Body of pancreas (tissue), 4 donors: Measurements from ENCODE around the gene SLC26A2. TPM values are rescaled to one million over a fixed set of nuclear protein-coding genes. Genes with fewer than 3 reads are reported as not detected.

Source experiments
- ATAC-seq: fragments of 150-250 bp; one replicate; pipeline ENCODE4 v1.9.1; 2016
- DNase-seq, 4 donors: peaks; one replicate each; pipeline ENCODE4 v3.0.0-alpha.2; 2019
- H3K27ac ChIP-seq, 4 donors: fragments of 200-600 bp; sonication (generic); 1 replicate in 3 of 4; 2 replicates in 1 of 4; pipeline versions ENCODE4 v1.5.1 to v1.6.1; 2016 to 2019; ENCODE audit warnings: mild to moderate bottlenecking in 1 of 4, mixed read lengths in 1 of 4, moderate library complexity in 1 of 4
- H3K27me3 ChIP-seq, 2 donors: fragments of 200-600 bp; sonication (generic); one replicate each; pipeline ENCODE4 v1.6.0; 2016; ENCODE audit warnings: mild to moderate bottlenecking in 1 of 2
- H3K36me3 ChIP-seq, 2 donors: fragments of 200-600 bp; sonication (generic); replicated peaks in 1 of 2; 2 replicates each; pipeline ENCODE4 v1.5.1; 2016; ENCODE audit warnings: low read depth in 2 of 2; ENCODE audit not compliant: insufficient read depth in 1 of 2
- H3K4me1 ChIP-seq: fragments of 200-600 bp; sonication (generic); one replicate; pipeline ENCODE4 v1.6.0; 2016
- H3K4me3 ChIP-seq, 2 donors: fragments of 200-600 bp; sonication (generic); 1 replicate in 1 of 2; 2 replicates in 1 of 2; pipeline ENCODE4 v1.5.1; 2016 to 2019
- H3K9me3 ChIP-seq, 3 donors: fragments of 200-600 bp; sonication (generic); 1 replicate in 2 of 3; 2 replicates in 1 of 3; pipeline ENCODE4 v1.5.1; 2016
- POLR2A ChIP-seq, 3 donors: fragments of 450-650 bp; IDR thresholded peaks; one replicate each; pipeline ENCODE4 v1.6.1; 2016; ENCODE audit warnings: antibody characterized with exemption in 3 of 3, mild to moderate bottlenecking in 2 of 3
- WGBS, 2 donors: methylation state at CpG; one replicate each; pipeline ENCODE4 v1.1.5; 2017; 5-methylcytosine and 5-hydroxymethylcytosine counted together
- intact Hi-C: fragments of 100-400 bp; cut with DNase I; formaldehyde crosslinking; loops from one replicate; pipeline ENCODE4 v1.15.1; 2023
- total RNA-seq, 2 donors: library from RNA; depleted of rRNA; stranded (reverse); fragments of >200 nt; gene quantifications; one replicate each; pipeline ENCODE4 v1.1.0, GENCODE V29; 2016
- TF ChIP-seq, protein P1 (sequence below), 7 experiments: fragments of 450-650 bp in 4 of 7; fragments of 200-600 bp in 3 of 7; sonication (generic) in 3 of 7; IDR thresholded peaks; one replicate each; pipeline ENCODE4 v1.5.1; 2016 to 2019; ENCODE audit warnings: antibody characterized with exemption in 7 of 7

Gene SLC26A2
- total RNA-seq = 1 to 10 TPM; 2.3 to 6.5 TPM

DNA sequence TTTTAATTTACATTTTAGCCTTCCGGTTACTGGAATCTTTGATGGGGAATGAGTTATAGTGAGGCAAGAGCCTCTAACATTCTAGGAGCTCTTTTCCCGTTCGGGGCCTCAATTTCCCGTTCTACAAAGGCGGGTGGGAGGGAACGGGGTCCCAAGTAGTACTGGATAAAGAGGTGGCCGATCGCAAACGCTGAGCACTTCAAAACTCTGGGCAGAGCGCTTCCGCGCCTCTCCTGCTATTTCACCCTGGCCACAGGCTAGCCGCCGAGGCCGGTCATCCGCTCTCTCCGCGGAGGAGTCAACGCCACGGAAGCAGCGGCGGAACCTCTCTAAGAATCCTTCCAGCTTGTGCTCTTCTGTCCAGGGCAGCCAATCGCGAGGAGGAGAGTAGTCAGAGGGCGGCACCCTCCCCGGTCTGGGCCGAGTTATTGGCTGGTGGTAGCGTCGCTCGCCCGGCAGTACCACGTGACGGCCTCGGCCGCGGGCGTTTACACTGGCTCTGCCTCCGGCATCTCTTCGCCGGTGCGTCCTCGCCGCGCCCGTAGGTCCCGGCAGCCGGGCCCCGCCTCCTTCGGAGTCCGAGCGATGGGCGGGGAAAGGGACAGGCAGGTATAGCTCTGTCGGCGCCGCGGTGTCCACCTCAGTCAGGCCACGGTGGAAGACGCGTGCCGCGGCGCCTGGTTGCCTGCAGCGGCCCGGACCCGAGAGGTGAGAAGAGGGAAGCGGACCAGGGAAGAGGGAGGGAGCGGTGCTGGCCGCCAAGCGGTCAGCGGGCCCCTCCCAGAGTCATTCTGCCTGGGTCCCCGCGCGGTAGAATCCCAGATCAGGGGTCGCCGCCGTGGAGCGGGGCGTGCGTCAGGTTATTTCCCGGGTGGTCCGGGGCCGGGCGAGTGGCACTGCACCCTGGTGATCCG, at the start of gene SLC26A2:
TSS of gene SLC26A2 (plus strand) at position 487 of the 914 bp plus-strand sequence. CDS start 16,895 bp downstream, outside the sequence.
- no peaks in the 10 kb centered on the region for H3K36me3 ChIP-seq
- H3K4me1 ChIP-seq = peaks cover 18% of the 10 kb centered on the region
- DNase-seq (peak; percentile 96 to 98 (median 98)), ATAC-seq (peak; percentile 99)
- peak; percentile 81 to 95 (median 94) for TF ChIP-seq POLR2A (IDR thresholded peaks at IDR 0.05)
- TF ChIP-seq, protein P1, sequence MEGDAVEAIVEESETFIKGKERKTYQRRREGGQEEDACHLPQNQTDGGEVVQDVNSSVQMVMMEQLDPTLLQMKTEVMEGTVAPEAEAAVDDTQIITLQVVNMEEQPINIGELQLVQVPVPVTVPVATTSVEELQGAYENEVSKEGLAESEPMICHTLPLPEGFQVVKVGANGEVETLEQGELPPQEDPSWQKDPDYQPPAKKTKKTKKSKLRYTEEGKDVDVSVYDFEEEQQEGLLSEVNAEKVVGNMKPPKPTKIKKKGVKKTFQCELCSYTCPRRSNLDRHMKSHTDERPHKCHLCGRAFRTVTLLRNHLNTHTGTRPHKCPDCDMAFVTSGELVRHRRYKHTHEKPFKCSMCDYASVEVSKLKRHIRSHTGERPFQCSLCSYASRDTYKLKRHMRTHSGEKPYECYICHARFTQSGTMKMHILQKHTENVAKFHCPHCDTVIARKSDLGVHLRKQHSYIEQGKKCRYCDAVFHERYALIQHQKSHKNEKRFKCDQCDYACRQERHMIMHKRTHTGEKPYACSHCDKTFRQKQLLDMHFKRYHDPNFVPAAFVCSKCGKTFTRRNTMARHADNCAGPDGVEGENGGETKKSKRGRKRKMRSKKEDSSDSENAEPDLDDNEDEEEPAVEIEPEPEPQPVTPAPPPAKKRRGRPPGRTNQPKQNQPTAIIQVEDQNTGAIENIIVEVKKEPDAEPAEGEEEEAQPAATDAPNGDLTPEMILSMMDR (IDR thresholded peaks at IDR 0.05) = peak in 1 of 7 experiments; percentile 9
- no peaks in the 10 kb centered on the region for H3K27me3 ChIP-seq
- 0 to 1% methylated on average over 21 to 81 of the region's 84 CpGs for WGBS, 2 donors
- H3K4me3 ChIP-seq = peak within 1 kb of the TSS; percentile 45 to 79
- no peaks in the 10 kb centered on the region for H3K9me3 ChIP-seq
- intact Hi-C loops = no loop called here
- H3K27ac ChIP-seq = peak within 1 kb of the TSS; percentile 82 to 91 (median 89)

DNA sequence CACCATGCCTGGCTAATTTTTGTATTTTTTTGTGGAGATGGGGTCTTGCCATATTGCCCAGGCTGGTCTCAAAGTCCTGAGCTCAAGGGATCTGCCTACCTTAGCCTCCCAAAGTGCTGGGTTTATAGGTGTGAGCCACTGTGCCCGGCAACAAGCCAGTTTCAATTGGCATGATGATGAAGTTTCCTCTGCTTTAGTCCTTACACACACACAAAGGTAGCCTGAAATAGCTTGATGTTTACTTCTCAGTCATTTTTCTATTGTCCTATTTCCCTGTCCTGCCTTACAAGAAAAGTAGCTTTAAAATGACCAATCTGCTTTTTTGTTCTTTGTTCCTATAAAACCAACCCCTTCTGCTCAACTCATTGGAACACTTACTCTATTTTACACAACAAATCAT, 49.5 kb upstream of the SLC26A2 start:
- Histone ChIP-seq H3K9me3 (no peaks in the 10 kb centered on the region), H3K27me3 (no peaks in the 10 kb centered on the region), H3K27ac (no peak overlapping the region), H3K4me1 (no peaks in the 10 kb centered on the region), H3K4me3 (no peak overlapping the region), H3K36me3 (no peaks in the 10 kb centered on the region)
- TF ChIP-seq POLR2A (IDR thresholded peaks at IDR 0.05) = no peak
- TF ChIP-seq, protein P1 (IDR thresholded peaks at IDR 0.05) = no peak
- 83 to 100% methylated on average over 1 of the region's 1 CpG for WGBS, 2 donors
- intact Hi-C loops = no loop called here
- DNase-seq (no peak), ATAC-seq (no peak)

DNA sequence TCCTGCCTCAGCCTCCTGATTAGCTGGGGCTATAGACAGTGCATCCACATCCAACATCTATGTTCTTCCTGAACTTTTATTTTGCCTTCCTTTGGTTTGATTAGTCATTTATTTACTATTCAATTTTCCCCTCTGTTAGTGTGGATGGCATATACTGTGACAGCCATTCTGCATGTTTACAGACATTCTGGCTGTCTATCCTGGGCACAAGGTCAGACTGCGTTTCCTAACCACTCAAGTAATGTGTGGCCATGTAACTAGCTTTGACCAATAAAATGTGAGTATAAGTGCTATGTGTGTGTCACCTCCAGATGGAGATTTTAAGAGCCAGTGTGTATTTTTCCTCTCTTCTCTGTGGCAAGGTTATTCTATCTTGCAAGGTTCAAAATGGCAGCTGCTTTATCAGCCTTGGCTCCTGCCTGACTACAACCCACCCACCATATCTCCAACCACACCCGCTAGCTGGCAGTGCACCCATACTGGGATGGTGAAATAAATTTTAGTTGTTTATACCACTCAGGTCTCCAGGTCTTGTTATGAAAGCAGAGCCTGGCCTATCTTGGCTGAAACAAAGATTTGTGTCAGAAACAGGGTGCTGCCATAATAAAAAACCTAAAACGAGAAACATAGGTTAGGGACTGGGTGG, 48.2 kb upstream of the SLC26A2 start:
- WGBS, 2 donors = 79 to 83% methylated on average over 3 of the region's 3 CpGs
- Histone ChIP-seq H3K27ac (no peak overlapping the region), H3K9me3 (no peaks in the 10 kb centered on the region), H3K4me3 (no peak overlapping the region), H3K36me3 (no peaks in the 10 kb centered on the region), H3K4me1 (no peaks in the 10 kb centered on the region), H3K27me3 (no peaks in the 10 kb centered on the region)
- ATAC-seq = no peak
- no peak for DNase-seq
- no peak for TF ChIP-seq POLR2A (IDR thresholded peaks at IDR 0.05)
- TF ChIP-seq, protein P1 (IDR thresholded peaks at IDR 0.05) = no peak
- intact Hi-C loops = no loop called here

DNA sequence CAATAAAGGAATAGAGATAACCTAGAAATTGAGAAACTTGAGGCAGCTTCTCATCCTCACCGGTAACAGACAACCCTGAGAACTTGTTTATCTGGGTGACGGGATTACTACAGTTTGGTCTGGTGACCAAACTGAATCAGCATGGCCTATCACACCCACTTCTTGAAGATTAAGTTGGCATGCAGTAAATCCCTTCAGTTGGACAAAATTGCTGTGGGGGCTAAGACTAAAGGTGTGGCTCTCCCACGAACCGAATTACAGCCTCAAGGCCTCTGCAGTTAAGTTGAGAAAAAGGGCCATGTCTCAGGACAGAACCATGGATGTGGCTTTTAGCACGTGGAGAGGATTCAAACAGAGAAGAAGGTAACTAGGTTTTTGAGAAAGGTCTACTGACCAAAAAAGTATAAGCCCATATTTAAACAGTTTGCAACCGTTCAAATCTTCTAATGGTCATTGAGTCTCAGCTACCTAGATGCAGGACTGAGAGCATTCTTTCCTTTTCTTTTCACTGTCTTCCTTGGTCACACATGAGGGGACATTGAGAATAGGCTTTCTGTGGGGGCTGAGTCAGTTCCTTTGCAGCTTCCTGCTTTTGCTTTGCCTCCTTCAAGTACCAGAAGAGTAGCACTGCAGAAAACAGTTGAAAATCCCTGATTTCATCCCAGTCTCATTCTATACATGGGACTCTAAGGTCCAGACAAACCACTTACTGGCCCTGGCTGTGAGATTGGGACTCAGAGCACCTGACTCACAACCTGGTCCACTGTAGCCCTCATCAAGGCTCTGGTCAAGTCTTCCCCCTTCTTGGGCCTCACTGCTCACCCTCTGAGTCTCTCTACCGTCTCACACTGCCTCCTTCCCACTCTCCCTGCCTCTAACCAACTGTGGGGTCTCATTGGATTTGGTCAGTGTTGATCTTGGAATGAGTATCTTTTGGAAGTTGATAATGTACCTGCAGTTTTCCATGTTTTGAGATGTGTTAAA, 46.8 kb upstream of the SLC26A2 start:
- Histone ChIP-seq H3K27ac (no peak overlapping the region), H3K9me3 (no peaks in the 10 kb centered on the region), H3K36me3 (no peaks in the 10 kb centered on the region), H3K4me3 (no peak overlapping the region), H3K27me3 (no peaks in the 10 kb centered on the region), H3K4me1 (no peaks in the 10 kb centered on the region)
- TF ChIP-seq, protein P1 (IDR thresholded peaks at IDR 0.05) = no peak
- no peak for TF ChIP-seq POLR2A (IDR thresholded peaks at IDR 0.05)
- DNase-seq (no peak), ATAC-seq (no peak)
- intact Hi-C loops = no loop called here
- 71 to 76% methylated on average over 7 of the region's 7 CpGs for WGBS, 2 donors
